Sigmoid colon (tissue), 4 donors: ENCODE measurements around the gene MUC5B.

Experiments used
- CTCF ChIP-seq, 4 experiments: fragments of 450-650 bp in 3 of 4; fragments of 200-600 bp in 1 of 4; IDR thresholded peaks; one replicate each; pipeline ENCODE4 v1.5.1; 2016 to 2019; ENCODE audit warnings: antibody characterized with exemption in 4 of 4, mild to moderate bottlenecking in 3 of 4, moderate library complexity in 2 of 4
- EP300 ChIP-seq, 4 donors: sonication (generic); formaldehyde crosslinking; IDR thresholded peaks; one replicate each; pipeline ENCODE4 v1.6.1; 2017; ENCODE audit warnings: antibody characterized with exemption in 4 of 4
- POLR2A ChIP-seq, 2 donors: fragments of 450-650 bp; IDR thresholded peaks; one replicate each; pipeline ENCODE4 v1.6.1; 2016; ENCODE audit warnings: antibody characterized with exemption in 2 of 2, mild to moderate bottlenecking in 2 of 2, moderate library complexity in 2 of 2
- POLR2AphosphoS5 ChIP-seq, 4 donors: sonication (generic); formaldehyde crosslinking; IDR thresholded peaks; one replicate each; pipeline ENCODE4 v1.6.1; 2017; ENCODE audit warnings: antibody characterized with exemption in 4 of 4

- TF ChIP-seq CTCF (IDR thresholded peaks at IDR 0.05) (no peak), POLR2A (IDR thresholded peaks at IDR 0.05) (no peak), POLR2AphosphoS5 (IDR thresholded peaks at IDR 0.05) (no peak), EP300 (IDR thresholded peaks at IDR 0.05) (no peak)
These were observed 45.7 kb upstream of the MUC5B start for GRCh38 chr11:1177020-1177770.
